ENCODE data around the gene CAVIN1.
"Not testable (repeated sequence)": the region's sequence is repeated elsewhere in the genome, so short reads cannot be mapped to it uniquely, and the experiment has no call there.

CAVIN1 gene

DNA sequence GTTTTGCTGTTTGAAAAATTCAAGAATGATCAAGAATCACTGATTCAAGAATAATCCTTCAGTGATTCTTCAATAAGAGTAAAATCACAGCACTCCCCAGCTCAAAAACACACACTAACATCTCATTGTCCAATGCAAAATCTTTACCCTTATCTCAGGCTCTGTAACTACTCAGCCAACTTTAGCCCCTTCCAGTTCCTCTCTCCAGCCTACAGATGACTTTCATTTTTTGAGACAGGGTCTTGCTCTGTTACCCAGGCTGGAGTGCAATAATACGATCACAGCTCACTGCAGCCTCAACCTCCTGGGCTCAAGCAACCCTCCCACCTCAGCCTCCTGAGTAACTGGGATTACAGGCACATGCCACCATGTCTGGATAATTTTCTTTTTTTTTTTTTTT, 59.8 kb downstream of the CAVIN1 start:
- no peaks in the 10 kb centered on the region for H3K9me3 ChIP-seq (ENCODE audit: control insufficient read depth, insufficient read depth, low read length)
- H3K36me3 ChIP-seq (ENCODE audit: insufficient read depth, low read length) = no peaks in the 10 kb centered on the region
- peaks cover 28% of the 10 kb centered on the region for H3K4me1 ChIP-seq (ENCODE audit: insufficient read depth, low read length)
- no peak overlapping the region for H3K9ac ChIP-seq (ENCODE audit: low read depth, low read length)

DNA sequence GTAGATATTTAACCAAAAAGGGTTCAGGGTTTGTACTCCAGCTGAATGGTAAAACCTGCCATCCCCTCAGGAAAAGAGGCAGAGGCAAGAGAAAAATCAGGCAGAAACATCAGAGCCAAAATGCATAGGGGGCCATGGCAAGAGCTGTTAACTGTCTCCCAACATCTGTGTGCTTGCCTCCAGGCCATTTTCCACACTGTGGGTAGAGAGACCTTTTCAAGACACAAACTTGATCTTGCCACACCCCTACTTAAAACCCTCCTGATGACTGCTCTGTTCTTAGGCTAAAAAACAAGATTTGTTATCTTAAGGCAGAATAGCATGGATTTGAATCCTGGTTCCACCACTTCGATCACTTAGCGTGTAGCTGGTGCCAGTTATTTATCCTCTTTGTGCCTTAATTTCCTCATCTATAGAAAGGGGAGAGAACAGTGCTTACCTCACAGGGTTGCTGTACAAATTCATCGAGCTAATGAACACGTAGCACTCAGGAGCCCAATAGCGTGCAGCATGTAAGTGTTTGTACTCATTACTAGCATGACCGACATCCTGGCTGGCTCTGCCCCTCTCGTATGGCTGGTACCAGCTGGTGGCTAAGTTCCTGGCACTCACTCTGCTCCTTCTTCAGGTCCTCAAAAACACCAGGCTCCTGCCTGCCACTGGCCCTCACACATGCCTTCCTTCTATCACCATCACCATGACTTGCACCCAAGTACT, 60.7 kb downstream of the CAVIN1 start:
- no peaks in the 10 kb centered on the region for H3K9me3 ChIP-seq (ENCODE audit: control insufficient read depth, insufficient read depth, low read length)
- H3K4me1 ChIP-seq (ENCODE audit: insufficient read depth, low read length) = peaks cover 22% of the 10 kb centered on the region
- no peaks in the 10 kb centered on the region for H3K36me3 ChIP-seq (ENCODE audit: insufficient read depth, low read length)
- H3K9ac ChIP-seq (ENCODE audit: low read depth, low read length) = no peak overlapping the region

- H3K9ac ChIP-seq (ENCODE audit: low read depth, low read length) = no peak overlapping the region
- H3K9me3 ChIP-seq (ENCODE audit: control insufficient read depth, insufficient read depth, low read length) = no peaks in the 10 kb centered on the region
- no peaks in the 10 kb centered on the region for H3K36me3 ChIP-seq (ENCODE audit: insufficient read depth, low read length)
- peaks cover 19% of the 10 kb centered on the region for H3K4me1 ChIP-seq (ENCODE audit: insufficient read depth, low read length)
Observed at GRCh38 chr17:42361781-42362186, 61.3 kb downstream of the CAVIN1 start.

GRCh38 chr17:42360388-42360787, 62.7 kb downstream of the CAVIN1 start:
- not testable (repeated sequence) for H3K9me3 ChIP-seq (ENCODE audit: control insufficient read depth, insufficient read depth, low read length); H3K36me3 ChIP-seq (ENCODE audit: insufficient read depth, low read length); H3K9ac ChIP-seq (ENCODE audit: low read depth, low read length)
- H3K4me1 ChIP-seq (ENCODE audit: insufficient read depth, low read length) = peaks cover 19% of the 10 kb centered on the region

- Histone ChIP-seq H3K9me3 (ENCODE audit: control insufficient read depth, insufficient read depth, low read length) (no peaks in the 10 kb centered on the region), H3K36me3 (ENCODE audit: insufficient read depth, low read length) (no peaks in the 10 kb centered on the region), H3K4me1 (ENCODE audit: insufficient read depth, low read length) (peaks cover 19% of the 10 kb centered on the region), H3K9ac (ENCODE audit: low read depth, low read length) (no peak overlapping the region)
Observed at GRCh38 chr17:42359133-42359532, 63.9 kb downstream of the CAVIN1 start.

DNA sequence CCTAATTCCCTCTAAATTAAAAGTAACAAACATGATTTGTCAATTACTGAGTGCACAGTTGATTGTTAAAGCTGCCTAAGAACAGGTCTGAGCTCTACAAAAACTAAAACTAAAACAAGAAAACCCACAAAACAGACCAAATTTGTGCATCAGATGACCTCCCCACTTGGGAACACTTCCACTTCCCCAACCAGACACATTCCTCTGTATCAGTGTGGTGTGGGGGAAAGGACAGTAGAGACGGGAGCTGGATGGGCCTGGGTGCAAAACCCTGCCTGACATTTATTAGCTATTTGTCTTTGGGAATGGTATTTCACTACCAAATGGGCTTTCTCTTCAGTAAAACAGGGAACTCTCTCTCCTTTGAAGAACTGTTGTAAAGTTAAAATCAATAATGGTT, 64.6 kb downstream of the CAVIN1 start:
- H3K9me3 ChIP-seq (ENCODE audit: control insufficient read depth, insufficient read depth, low read length) = no peaks in the 10 kb centered on the region
- peaks cover 19% of the 10 kb centered on the region for H3K4me1 ChIP-seq (ENCODE audit: insufficient read depth, low read length)
- H3K36me3 ChIP-seq (ENCODE audit: insufficient read depth, low read length) = no peaks in the 10 kb centered on the region
- H3K9ac ChIP-seq (ENCODE audit: low read depth, low read length) = no peak overlapping the region

GRCh38 chr17:42354956-42355843, 67.9 kb downstream of the CAVIN1 start:
- Histone ChIP-seq H3K36me3 (ENCODE audit: insufficient read depth, low read length) (no peaks in the 10 kb centered on the region), H3K4me1 (ENCODE audit: insufficient read depth, low read length) (no peaks in the 10 kb centered on the region), H3K9ac (ENCODE audit: low read depth, low read length) (no peak overlapping the region), H3K9me3 (ENCODE audit: control insufficient read depth, insufficient read depth, low read length) (no peaks in the 10 kb centered on the region)

Measured in ES-I3 (cell line).